ENCODE results near the gene SDK2. TPM values are rescaled to one million over a fixed set of nuclear protein-coding genes. Genes with fewer than 3 reads are reported as not detected.

Gene SDK2
- total RNA-seq, 1 donor from 2014 or later, result 1.4 TPM

GRCh38 chr17:73404246-73404645 is 240.0 kb downstream of the SDK2 start:
- intact Hi-C loops (cut with DNase I), result no loop called here
- Histone ChIP-seq H3K27ac (no peak overlapping the region), H3K4me1 (no peaks in the 10 kb centered on the region), H3K36me3 (no peaks in the 10 kb centered on the region), H3K27me3 (ENCODE audit: low read depth) (no peaks in the 10 kb centered on the region), H3K9me3 (no peaks in the 10 kb centered on the region), H3K4me3 (no peak overlapping the region)
- ATAC-seq (no peak), DNase-seq (peak; percentile 4)
- TF ChIP-seq, protein P1, sequence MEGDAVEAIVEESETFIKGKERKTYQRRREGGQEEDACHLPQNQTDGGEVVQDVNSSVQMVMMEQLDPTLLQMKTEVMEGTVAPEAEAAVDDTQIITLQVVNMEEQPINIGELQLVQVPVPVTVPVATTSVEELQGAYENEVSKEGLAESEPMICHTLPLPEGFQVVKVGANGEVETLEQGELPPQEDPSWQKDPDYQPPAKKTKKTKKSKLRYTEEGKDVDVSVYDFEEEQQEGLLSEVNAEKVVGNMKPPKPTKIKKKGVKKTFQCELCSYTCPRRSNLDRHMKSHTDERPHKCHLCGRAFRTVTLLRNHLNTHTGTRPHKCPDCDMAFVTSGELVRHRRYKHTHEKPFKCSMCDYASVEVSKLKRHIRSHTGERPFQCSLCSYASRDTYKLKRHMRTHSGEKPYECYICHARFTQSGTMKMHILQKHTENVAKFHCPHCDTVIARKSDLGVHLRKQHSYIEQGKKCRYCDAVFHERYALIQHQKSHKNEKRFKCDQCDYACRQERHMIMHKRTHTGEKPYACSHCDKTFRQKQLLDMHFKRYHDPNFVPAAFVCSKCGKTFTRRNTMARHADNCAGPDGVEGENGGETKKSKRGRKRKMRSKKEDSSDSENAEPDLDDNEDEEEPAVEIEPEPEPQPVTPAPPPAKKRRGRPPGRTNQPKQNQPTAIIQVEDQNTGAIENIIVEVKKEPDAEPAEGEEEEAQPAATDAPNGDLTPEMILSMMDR (IDR thresholded peaks at IDR 0.05), result no peak

DNA sequence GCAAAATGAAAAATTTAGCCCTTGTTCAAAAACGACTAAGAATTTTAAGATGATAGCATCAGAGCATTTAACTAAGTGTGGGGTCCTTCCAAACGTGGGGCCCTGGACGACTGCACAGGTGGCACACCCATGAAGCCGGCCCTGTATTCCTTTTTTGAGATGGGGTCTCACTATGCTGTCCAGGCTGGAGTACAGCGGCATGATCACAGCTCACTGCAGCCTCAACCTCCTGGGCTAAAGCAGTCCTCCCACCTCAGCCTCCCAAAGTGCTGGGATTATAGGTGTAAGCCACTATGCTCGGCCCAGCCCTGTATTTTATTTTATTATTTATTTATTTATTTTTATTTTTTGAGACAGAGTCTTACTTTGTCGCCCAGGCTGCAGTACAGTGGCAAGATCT is 241.8 kb downstream of the SDK2 start:
- H3K36me3 ChIP-seq, result no peaks in the 10 kb centered on the region
- no peak for ATAC-seq
- H3K27me3 ChIP-seq (ENCODE audit: low read depth), result no peaks in the 10 kb centered on the region
- no peaks in the 10 kb centered on the region for H3K9me3 ChIP-seq
- peak; percentile 10 for DNase-seq
- no peaks in the 10 kb centered on the region for H3K4me1 ChIP-seq
- no peak overlapping the region for H3K27ac ChIP-seq
- TF ChIP-seq, protein P1 (IDR thresholded peaks at IDR 0.05), result no peak
- no peak overlapping the region for H3K4me3 ChIP-seq
- intact Hi-C loops (cut with DNase I), result no loop called here

GRCh38 chr17:73401911-73402310 is 242.3 kb downstream of the SDK2 start:
- Histone ChIP-seq H3K36me3 (no peaks in the 10 kb centered on the region), H3K27me3 (ENCODE audit: low read depth) (no peaks in the 10 kb centered on the region), H3K4me1 (no peaks in the 10 kb centered on the region), H3K9me3 (no peaks in the 10 kb centered on the region), H3K27ac (no peak overlapping the region), H3K4me3 (no peak overlapping the region)
- intact Hi-C loops (cut with DNase I), result no loop called here
- TF ChIP-seq, protein P1 (IDR thresholded peaks at IDR 0.05), result no peak
- no peak for ATAC-seq
- DNase-seq, result peak; percentile 50

DNA sequence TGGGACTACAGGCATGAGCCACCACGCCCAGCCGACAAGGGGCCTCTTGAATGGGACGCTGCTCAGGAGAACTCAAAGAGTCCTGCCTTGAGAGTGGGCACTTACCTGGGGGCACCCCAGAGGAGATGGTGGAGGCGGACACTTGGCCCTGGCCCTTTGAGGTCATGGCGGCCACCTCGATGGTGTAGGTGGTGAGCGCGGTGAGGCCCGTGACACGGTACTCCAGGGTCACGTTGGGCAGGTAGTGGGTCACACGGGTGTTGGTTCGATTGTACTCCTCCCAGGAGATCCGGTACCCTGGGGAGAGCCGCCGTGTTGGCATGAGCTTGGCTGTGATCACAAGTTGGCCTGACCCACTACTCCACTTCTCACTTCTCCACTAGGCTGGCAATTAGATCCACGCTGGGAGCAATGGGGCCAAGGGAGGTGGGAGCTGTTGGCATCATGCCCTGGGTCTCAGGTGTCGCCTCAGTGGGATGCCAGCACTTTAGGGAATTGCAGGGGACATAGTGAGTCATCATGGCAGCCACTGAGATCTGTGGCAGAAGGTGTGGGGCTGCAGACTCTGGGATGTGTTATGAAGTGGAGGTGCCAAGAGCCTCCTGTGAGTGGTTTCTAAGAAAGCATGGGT is 243.2 kb downstream of the SDK2 start:
- Histone ChIP-seq H3K36me3 (no peaks in the 10 kb centered on the region), H3K4me3 (no peak overlapping the region), H3K27ac (no peak overlapping the region), H3K9me3 (no peaks in the 10 kb centered on the region), H3K27me3 (ENCODE audit: low read depth) (no peaks in the 10 kb centered on the region), H3K4me1 (no peaks in the 10 kb centered on the region)
- intact Hi-C loops (cut with DNase I), result no loop called here
- TF ChIP-seq, protein P1 (IDR thresholded peaks at IDR 0.05), result no peak
- no peak for ATAC-seq
- DNase-seq, result no peak

DNA sequence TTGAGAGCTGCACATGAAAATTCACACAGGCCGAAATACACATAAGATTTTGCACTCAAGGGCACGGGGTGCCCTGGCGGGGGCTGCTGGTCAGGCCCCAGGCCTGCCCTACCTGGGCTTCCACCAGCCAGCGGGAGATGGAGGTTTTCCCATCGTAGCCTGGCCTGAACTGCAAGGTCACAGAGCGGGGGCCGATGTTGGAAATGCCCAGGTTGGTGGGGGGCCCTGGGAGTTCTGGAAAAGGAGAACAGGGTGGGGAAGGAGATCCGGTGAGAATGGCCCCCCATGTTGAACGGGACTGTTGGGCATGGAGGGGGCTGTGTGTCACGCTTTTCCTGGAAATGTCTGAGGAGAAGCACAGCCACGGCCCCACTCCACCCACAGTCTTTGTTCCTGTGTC is 245.2 kb downstream of the SDK2 start:
- Histone ChIP-seq H3K27me3 (ENCODE audit: low read depth) (no peaks in the 10 kb centered on the region), H3K27ac (no peak overlapping the region), H3K4me3 (no peak overlapping the region), H3K9me3 (no peaks in the 10 kb centered on the region), H3K4me1 (no peaks in the 10 kb centered on the region), H3K36me3 (no peaks in the 10 kb centered on the region)
- TF ChIP-seq, protein P1 (IDR thresholded peaks at IDR 0.05), result no peak
- intact Hi-C loops (cut with DNase I), result no loop called here
- DNase-seq (no peak), ATAC-seq (no peak)
